HTERT RPE-1 (cell line): ENCODE results near the gene TMTC2.
"Not testable (repeated sequence)": the region's sequence is repeated elsewhere in the genome, so short reads cannot be mapped to it uniquely, and the experiment has no call there.

Experiments used
- in situ Hi-C: fragments of 300-500 bp; cut with MboI; formaldehyde crosslinking; loops from 4 replicates; pipeline ENCODE4 v1.14.3; 2020; ENCODE audit warnings: low sequenced_read_pairs

The TMTC2 gene

GRCh38 chr12:82839796-82840195, 153.1 kb downstream of the TMTC2 start:
- in situ Hi-C loops: no loop called here

GRCh38 chr12:82841487-82841904, 154.8 kb downstream of the TMTC2 start:
- in situ Hi-C loops: no loop called here

- in situ Hi-C loops: no loop called here
Measured at GRCh38 chr12:82842480-82842879, 155.8 kb downstream of the TMTC2 start.

- in situ Hi-C loops: not testable (repeated sequence)
Measured at GRCh38 chr12:82845076-82845475, 158.4 kb downstream of the TMTC2 start.

GRCh38 chr12:82848845-82849244, 162.1 kb downstream of the TMTC2 start:
- in situ Hi-C loops: no loop called here

GRCh38 chr12:82852529-82852928, 165.8 kb downstream of the TMTC2 start:
- in situ Hi-C loops: no loop called here

GRCh38 chr12:82855872-82856271, 169.2 kb downstream of the TMTC2 start:
- in situ Hi-C loops: no loop called here

GRCh38 chr12:82857276-82857675, 170.6 kb downstream of the TMTC2 start:
- in situ Hi-C loops: no loop called here

GRCh38 chr12:82857911-82858533, 171.3 kb downstream of the TMTC2 start:
- in situ Hi-C loops: no loop called here

- in situ Hi-C loops: no loop called here
Measured at GRCh38 chr12:82858534-82858917, 171.8 kb downstream of the TMTC2 start.

- in situ Hi-C loops: no loop called here
Measured at GRCh38 chr12:82862069-82862841, 175.5 kb downstream of the TMTC2 start.

- in situ Hi-C loops: no loop called here
Measured at GRCh38 chr12:82862876-82863649, 176.4 kb downstream of the TMTC2 start.

GRCh38 chr12:82866227-82866775, 179.6 kb downstream of the TMTC2 start:
- in situ Hi-C loops: no loop called here

- in situ Hi-C loops: no loop called here
Measured at GRCh38 chr12:82866946-82867345, 180.2 kb downstream of the TMTC2 start.

GRCh38 chr12:82867762-82868500, 181.2 kb downstream of the TMTC2 start:
- in situ Hi-C loops: no loop called here

- in situ Hi-C loops: no loop called here
Measured at GRCh38 chr12:82870771-82871377, 184.2 kb downstream of the TMTC2 start.

- in situ Hi-C loops: no loop called here
Measured at GRCh38 chr12:82872088-82872487, 185.4 kb downstream of the TMTC2 start.

GRCh38 chr12:82873309-82873708, 186.6 kb downstream of the TMTC2 start:
- in situ Hi-C loops: no loop called here

GRCh38 chr12:82873951-82874350, 187.2 kb downstream of the TMTC2 start:
- in situ Hi-C loops: no loop called here

- in situ Hi-C loops: no loop called here
Measured at GRCh38 chr12:82874945-82875344, 188.2 kb downstream of the TMTC2 start.
